Smooth muscle cell of trachea (primary cell): Measurements from ENCODE around the gene SLC2A4. TPM values are rescaled to one million over a fixed set of nuclear protein-coding genes. Genes with fewer than 3 reads are reported as not detected.

Experiments used
- total RNA-seq: library from RNA; depleted of rRNA; stranded (reverse); fragments of >200 nt; gene quantifications from 2 replicates; pipeline ENCODE4 v1.2.1, GENCODE V29; 2014

Gene SLC2A4
- 0.17 and 0.44 TPM in 2 replicates for total RNA-seq

GRCh38 chr17:7281074-7281952 lies at the start of gene SLC2A4:
Gene SLC2A4 (plus strand): TSS chr17:7281718. CDS start chr17:7281935, 217 bp downstream.

GRCh38 chr17:7234083-7234951 lies 47.2 kb upstream of the SLC2A4 start, which contains the start of gene DVL2:
Gene DVL2 (minus strand): TSS chr17:7234517. CDS start chr17:7234262, 255 bp downstream.

GRCh38 chr17:7239091-7240027 lies 42.2 kb upstream of the SLC2A4 start, which contains the start of gene PHF23:
Gene PHF23 (minus strand): TSS chr17:7239457. CDS start chr17:7239279, 178 bp downstream.

GRCh38 chr17:7241783-7242716 lies 39.5 kb upstream of the SLC2A4 start, which contains the start of gene GABARAP:
Gene GABARAP (minus strand): TSS chr17:7242449. CDS start chr17:7242330, 119 bp downstream.

GRCh38 chr17:7251661-7252175 lies 29.8 kb upstream of the SLC2A4 start, which contains the start of gene CTDNEP1:
Gene CTDNEP1 (minus strand): TSS chr17:7251734. CDS start chr17:7251296, 438 bp downstream.

GRCh38 chr17:7252176-7253043 lies 29.1 kb upstream of the SLC2A4 start, which contains the start of gene ELP5:
Gene ELP5 (plus strand): TSS chr17:7252215. CDS start chr17:7252551, 336 bp downstream.

GRCh38 chr17:7262192-7262934 lies 19.2 kb upstream of the SLC2A4 start, which contains the start of gene CLDN7:
Gene CLDN7 (minus strand): TSS chr17:7262478. CDS start chr17:7262043, 435 bp downstream.

GRCh38 chr17:7294614-7295153 lies 13.2 kb downstream of the SLC2A4 start, which contains the start of gene YBX2:
Gene YBX2 (minus strand): TSS chr17:7294639. CDS start chr17:7294500, 139 bp downstream.

GRCh38 chr17:7306911-7307685 lies 25.6 kb downstream of the SLC2A4 start, which contains the start of gene EIF5A:
Gene EIF5A (plus strand): TSS chr17:7307628. CDS start chr17:7309636, 2,008 bp downstream.

GRCh38 chr17:7314719-7315569 lies 33.4 kb downstream of the SLC2A4 start, which contains the start of gene GPS2:
Gene GPS2 (minus strand): TSS chr17:7315360. CDS start chr17:7315052, 308 bp downstream.

GRCh38 chr17:7328840-7329373 lies 47.4 kb downstream of the SLC2A4 start, which contains the start of gene NEURL4:
Gene NEURL4 (minus strand): TSS chr17:7329335. CDS start chr17:7329312, 23 bp downstream.

GRCh38 chr17:7336240-7337175 lies 55.0 kb downstream of the SLC2A4 start, which contains the start of gene ACAP1:
Gene ACAP1 (plus strand): TSS chr17:7336529. CDS start chr17:7336735, 206 bp downstream.

